Smooth muscle cell (in vitro differentiated cells): ENCODE data around the gene PHKA1. TPM values are rescaled to one million over a fixed set of nuclear protein-coding genes. Genes with fewer than 3 reads are reported as not detected.
A peak's percentile ranks its signal among the peaks of the same experiment; 100 is the strongest.

Experiments used
- DNase-seq: peaks from one replicate; lab custom pipeline; 2025; ENCODE audit not compliant: unreplicated experiment; lab: John Stamatoyannopoulos, UW
- H2AFZ ChIP-seq: fragments of 200-600 bp; sonication (generic); 2 replicates; pipeline ENCODE4 v1.6.0; 2016; ENCODE audit warnings: antibody characterized with exemption, low read depth, mild to moderate bottlenecking
- H3F3A ChIP-seq: fragments of 200-600 bp; sonication (generic); 2 replicates; pipeline ENCODE4 v1.6.0; 2017; ENCODE audit warnings: antibody characterized with exemption, low read depth
- H3K27ac ChIP-seq: fragments of 200-600 bp; sonication (generic); 2 replicates; pipeline ENCODE4 v1.5.1; 2016; ENCODE audit warnings: low read depth, mild to moderate bottlenecking
- H3K27me3 ChIP-seq: fragments of 200-600 bp; sonication (generic); 2 replicates; pipeline ENCODE4 v1.6.1; 2016; ENCODE audit warnings: low read depth, mild to moderate bottlenecking
- H3K36me3 ChIP-seq: fragments of 200-600 bp; sonication (generic); 2 replicates; pipeline ENCODE4 v1.5.1; 2016; ENCODE audit warnings: low read depth
- H3K4me1 ChIP-seq: fragments of 200-600 bp; sonication (generic); 2 replicates; pipeline ENCODE4 v1.5.1; 2016; ENCODE audit warnings: low read depth
- H3K4me2 ChIP-seq: fragments of 200-600 bp; sonication (generic); 2 replicates; pipeline ENCODE4 v1.6.0; 2016; ENCODE audit warnings: mild to moderate bottlenecking
- H3K4me3 ChIP-seq: fragments of 200-600 bp; sonication (generic); 2 replicates; pipeline ENCODE4 v1.5.1; 2016; ENCODE audit warnings: mild to moderate bottlenecking
- H3K79me2 ChIP-seq: fragments of 200-600 bp; sonication (generic); 2 replicates; pipeline ENCODE4 v1.6.0; 2016; ENCODE audit warnings: low read depth, mild to moderate bottlenecking
- H3K9ac ChIP-seq: fragments of 200-600 bp; sonication (generic); 2 replicates; pipeline ENCODE4 v1.6.0; 2016; ENCODE audit warnings: low read depth
- H3K9me3 ChIP-seq: fragments of 200-600 bp; sonication (generic); replicated peaks from 2 replicates; pipeline ENCODE4 v1.5.1; 2016; ENCODE audit warnings: low read depth
- H4K20me1 ChIP-seq: fragments of 200-600 bp; sonication (generic); 2 replicates; pipeline ENCODE4 v1.6.0; 2016; ENCODE audit warnings: low read depth
- CTCF ChIP-seq: fragments of 200-600 bp; sonication (generic); IDR thresholded peaks from 2 replicates; pipeline ENCODE4 v1.5.1; 2017; ENCODE audit warnings: borderline replicate concordance, mild to moderate bottlenecking, antibody characterized with exemption; ENCODE audit not compliant: insufficient read depth, poor library complexity, severe bottlenecking
- WGBS: methylation state at CpG from one replicate; pipeline ENCODE4 v1.1.7; 2016; ENCODE audit warnings: low lambda C conversion rate; 5-methylcytosine and 5-hydroxymethylcytosine counted together
- polyA plus RNA-seq: library from polyadenylated mRNA; unstranded; fragments of >200 nt; fragmentation: Nextera tagmentation; extraction: Ambion mirVana; gene quantifications from 2 replicates; pipeline ENCODE4 v1.2.1, GENCODE V29; 2016
- total RNA-seq: library from RNA; depleted of rRNA; stranded (reverse); fragments of >200 nt; gene quantifications from 2 replicates; pipeline ENCODE4 v1.2.3, GENCODE V29; 2014

Gene PHKA1
- total and polyA plus RNA-seq, 2 experiments from 2014 or later = 4.5 to 7.9 TPM

GRCh38 chrX:72694170-72694569, 19.9 kb downstream of the PHKA1 start:
- H3K9me3 ChIP-seq = no peaks in the 10 kb centered on the region
- H3K9ac ChIP-seq = no peak overlapping the region
- no peaks in the 10 kb centered on the region for H3K79me2 ChIP-seq
- no peaks in the 10 kb centered on the region for H3K36me3 ChIP-seq
- 67% methylated on average over 2 of the region's 2 CpGs for WGBS
- no peak for TF ChIP-seq CTCF
- H3K4me2 ChIP-seq = no peak overlapping the region
- no peaks in the 10 kb centered on the region for H3K4me1 ChIP-seq
- H2AFZ ChIP-seq = no peak overlapping the region
- no peaks in the 10 kb centered on the region for H3K27me3 ChIP-seq
- H4K20me1 ChIP-seq = no peaks in the 10 kb centered on the region
- H3K4me3 ChIP-seq = no peak overlapping the region
- no peak for DNase-seq
- no peak overlapping the region for H3K27ac ChIP-seq
- no peaks in the 10 kb centered on the region for H3F3A ChIP-seq

GRCh38 chrX:72693477-72693876, 20.6 kb downstream of the PHKA1 start:
- no peak for DNase-seq
- no peaks in the 10 kb centered on the region for H3K4me1 ChIP-seq
- TF ChIP-seq CTCF = no peak
- no peak overlapping the region for H3K4me2 ChIP-seq
- no peaks in the 10 kb centered on the region for H3K36me3 ChIP-seq
- H4K20me1 ChIP-seq = no peaks in the 10 kb centered on the region
- WGBS = 79% methylated on average over 1 of the region's 1 CpG
- no peak overlapping the region for H3K4me3 ChIP-seq
- no peak overlapping the region for H2AFZ ChIP-seq
- no peaks in the 10 kb centered on the region for H3F3A ChIP-seq
- no peaks in the 10 kb centered on the region for H3K9me3 ChIP-seq
- no peak overlapping the region for H3K9ac ChIP-seq
- H3K27me3 ChIP-seq = no peaks in the 10 kb centered on the region
- no peak overlapping the region for H3K27ac ChIP-seq
- no peaks in the 10 kb centered on the region for H3K79me2 ChIP-seq

GRCh38 chrX:72687396-72687795, 26.7 kb downstream of the PHKA1 start:
- H3K36me3 ChIP-seq = peaks cover 6% of the 10 kb centered on the region
- H3K4me3 ChIP-seq = no peak overlapping the region
- TF ChIP-seq CTCF = no peak
- no peaks in the 10 kb centered on the region for H3K79me2 ChIP-seq
- DNase-seq = no peak
- no peaks in the 10 kb centered on the region for H4K20me1 ChIP-seq
- H3K4me1 ChIP-seq = no peaks in the 10 kb centered on the region
- H3K27me3 ChIP-seq = no peaks in the 10 kb centered on the region
- H3F3A ChIP-seq = no peaks in the 10 kb centered on the region
- no peak overlapping the region for H2AFZ ChIP-seq
- H3K4me2 ChIP-seq = no peak overlapping the region
- no peak overlapping the region for H3K9ac ChIP-seq
- 55% methylated on average over 1 of the region's 1 CpG for WGBS
- no peak overlapping the region for H3K27ac ChIP-seq
- H3K9me3 ChIP-seq = peaks cover 4% of the 10 kb centered on the region

GRCh38 chrX:72685810-72686456, 28.2 kb downstream of the PHKA1 start:
- H3K4me2 ChIP-seq = no peak overlapping the region
- no peaks in the 10 kb centered on the region for H3K27me3 ChIP-seq
- no peaks in the 10 kb centered on the region for H4K20me1 ChIP-seq
- 64% methylated on average over 4 of the region's 4 CpGs for WGBS
- no peak for DNase-seq
- no peaks in the 10 kb centered on the region for H3K4me1 ChIP-seq
- no peak overlapping the region for H2AFZ ChIP-seq
- no peak overlapping the region for H3K4me3 ChIP-seq
- H3K79me2 ChIP-seq = no peaks in the 10 kb centered on the region
- peak overlapping the region; percentile 50 for H3K27ac ChIP-seq
- TF ChIP-seq CTCF = no peak
- H3K9ac ChIP-seq = no peak overlapping the region
- H3K9me3 ChIP-seq = peaks cover 4% of the 10 kb centered on the region
- H3K36me3 ChIP-seq = peaks cover 6% of the 10 kb centered on the region
- no peaks in the 10 kb centered on the region for H3F3A ChIP-seq
